ENCODE results near the gene TAGAP.
A peak's percentile ranks its signal among the peaks of the same experiment; 100 is the strongest.

TAGAP gene

GRCh38 chr6:159071843-159072769 lies 27.3 kb upstream of the TAGAP start:
- DNase-seq (ENCODE audit: low read depth): no peak

- no peak for DNase-seq (ENCODE audit: low read depth)
These were observed 24.2 kb upstream of the TAGAP start for GRCh38 chr6:159068904-159069578.

GRCh38 chr6:159067334-159067733 lies 22.5 kb upstream of the TAGAP start:
- no peak for DNase-seq (ENCODE audit: low read depth)

- no peak for DNase-seq (ENCODE audit: low read depth)
These were observed 21.7 kb upstream of the TAGAP start for GRCh38 chr6:159066483-159066882.

- DNase-seq (ENCODE audit: low read depth): no peak
These were observed 21.1 kb upstream of the TAGAP start for GRCh38 chr6:159065759-159066329.

GRCh38 chr6:159065091-159065490 lies 20.3 kb upstream of the TAGAP start:
- no peak for DNase-seq (ENCODE audit: low read depth)

GRCh38 chr6:159064477-159064876 lies 19.7 kb upstream of the TAGAP start:
- no peak for DNase-seq (ENCODE audit: low read depth)

GRCh38 chr6:159063549-159063948 lies 18.8 kb upstream of the TAGAP start:
- no peak for DNase-seq (ENCODE audit: low read depth)

GRCh38 chr6:159062976-159063375 lies 18.2 kb upstream of the TAGAP start:
- DNase-seq (ENCODE audit: low read depth): no peak

- peak; percentile 30 for DNase-seq (ENCODE audit: low read depth)
These were observed 17.8 kb upstream of the TAGAP start for GRCh38 chr6:159062564-159062945.

- no peak for DNase-seq (ENCODE audit: low read depth)
These were observed 17.2 kb upstream of the TAGAP start for GRCh38 chr6:159061805-159062563.

- no peak for DNase-seq (ENCODE audit: low read depth)
These were observed 16.4 kb upstream of the TAGAP start for GRCh38 chr6:159061146-159061545.

- no peak for DNase-seq (ENCODE audit: low read depth)
These were observed 15.2 kb upstream of the TAGAP start for GRCh38 chr6:159059885-159060506.

GRCh38 chr6:159059141-159059540 lies 14.3 kb upstream of the TAGAP start:
- DNase-seq (ENCODE audit: low read depth): no peak

GRCh38 chr6:159056899-159057298 lies 12.1 kb upstream of the TAGAP start:
- DNase-seq (ENCODE audit: low read depth): no peak

GRCh38 chr6:159056432-159056831 lies 11.6 kb upstream of the TAGAP start:
- no peak for DNase-seq (ENCODE audit: low read depth)

GRCh38 chr6:159056003-159056402 lies 11.2 kb upstream of the TAGAP start:
- no peak for DNase-seq (ENCODE audit: low read depth)

- DNase-seq (ENCODE audit: low read depth): no peak
These were observed 9.1 kb upstream of the TAGAP start for GRCh38 chr6:159053781-159054398.

GRCh38 chr6:159052720-159053119 lies 7.9 kb upstream of the TAGAP start:
- DNase-seq (ENCODE audit: low read depth): no peak

GRCh38 chr6:159047891-159048685 lies 3.3 kb upstream of the TAGAP start:
- DNase-seq (ENCODE audit: low read depth): no peak

GRCh38 chr6:159045801-159046200 lies 1.0 kb upstream of the TAGAP start:
- DNase-seq (ENCODE audit: low read depth): no peak
